OCI-LY7 (cell line): ENCODE data around the gene DNAJC8. TPM values are rescaled to one million over a fixed set of nuclear protein-coding genes. Genes with fewer than 3 reads are reported as not detected.

Source experiments
- BruUV-seq: library from RNA; stranded (reverse); fragments of 400-500 nt; replicated peaks from 2 replicates; lab custom pipeline; 2021; lab: Mats Ljungman, UMichigan
- CTCF ChIA-PET: fragments of 300-600 bp; sonication (Branson Sonifier 250); formaldehyde crosslinking; loops from one replicate; lab custom pipeline; 2022; ENCODE audit warnings: antibody characterized with exemption; ENCODE audit not compliant: unreplicated experiment; lab: Charles Lee
- POLR2A ChIA-PET: fragments of 300-600 bp; sonication (Branson Sonifier 250); formaldehyde crosslinking; loops from one replicate; lab custom pipeline; 2022; ENCODE audit warnings: antibody characterized with exemption; lab: Charles Lee
- DNase-seq: peaks from one replicate; pipeline ENCODE4 v3.0.0-alpha.2; 2015; ENCODE audit warnings: low spot score
- H2AFZ ChIP-seq: fragments of 200-600 bp; sonication (generic), shearing (Covaris generic); 2 replicates; pipeline ENCODE4 v1.6.1; 2014; ENCODE audit warnings: mild to moderate bottlenecking, antibody characterized with exemption, low read length, moderate library complexity
- H3K27ac ChIP-seq: fragments of 200-600 bp; sonication (generic); 2 replicates; pipeline ENCODE4 v1.5.1; 2014; ENCODE audit warnings: mixed run types, low read depth, mild to moderate bottlenecking, moderate library complexity, low read length, inconsistent platforms; ENCODE audit not compliant: poor library complexity, severe bottlenecking
- H3K36me3 ChIP-seq: fragments of 200-600 bp; sonication (generic); 2 replicates; pipeline ENCODE4 v1.6.1; 2014; ENCODE audit warnings: mild to moderate bottlenecking, antibody characterized with exemption, low read length, moderate library complexity, mixed read lengths; ENCODE audit not compliant: insufficient read depth
- H3K4me1 ChIP-seq: fragments of 200-600 bp; sonication (generic); 2 replicates; pipeline ENCODE4 v1.5.1; 2014; ENCODE audit warnings: mild to moderate bottlenecking, low read length; ENCODE audit not compliant: insufficient read depth, poor library complexity, severe bottlenecking
- H3K4me2 ChIP-seq: fragments of 200-600 bp; sonication (generic); 2 replicates; pipeline ENCODE4 v1.6.1; 2014; ENCODE audit warnings: mild to moderate bottlenecking, low read length
- H3K4me3 ChIP-seq: fragments of 200-600 bp; sonication (generic); 2 replicates; pipeline ENCODE4 v1.5.1; 2014; ENCODE audit warnings: mild to moderate bottlenecking, low read depth, low read length; ENCODE audit not compliant: poor library complexity, severe bottlenecking
- H3K79me2 ChIP-seq: fragments of 200-600 bp; sonication (generic); 2 replicates; pipeline ENCODE4 v1.6.1; 2016; ENCODE audit warnings: low read depth, mild to moderate bottlenecking, low read length, moderate library complexity, mixed read lengths; ENCODE audit not compliant: insufficient read depth
- H3K9me2 ChIP-seq: fragments of 200-600 bp; sonication (generic); 2 replicates; pipeline ENCODE4 v1.6.1; 2016; ENCODE audit warnings: mild to moderate bottlenecking, low read length, mixed read lengths; ENCODE audit not compliant: insufficient read depth
- H3K9me3 ChIP-seq: fragments of 200-600 bp; sonication (generic); 2 replicates; pipeline ENCODE4 v1.6.1; 2014; ENCODE audit warnings: mild to moderate bottlenecking, mixed run types, low read length, mixed read lengths
- H4K20me1 ChIP-seq: fragments of 200-600 bp; sonication (generic); 2 replicates; pipeline ENCODE4 v1.6.1; 2014; ENCODE audit warnings: mild to moderate bottlenecking, antibody characterized with exemption, low read length, moderate library complexity, mixed read lengths; ENCODE audit not compliant: insufficient read depth
- CTCF ChIP-seq: fragments of 200-600 bp; sonication (generic); conservative IDR thresholded peaks from 2 replicates; pipeline ENCODE4 v1.5.1; 2014; ENCODE audit warnings: mild to moderate bottlenecking, antibody characterized with exemption, low read length, moderate library complexity, mixed read lengths
- EZH2phosphoT487 ChIP-seq: fragments of 200-600 bp; sonication (generic); IDR thresholded peaks from 2 replicates; pipeline ENCODE4 v1.6.1; 2018; ENCODE audit warnings: low read depth, borderline replicate concordance, mild to moderate bottlenecking, mixed run types, antibody characterized with exemption, low read length, moderate library complexity, mixed read lengths
- intact Hi-C: fragments of 100-400 bp; cut with micrococcal nuclease; formaldehyde crosslinking; loops from one replicate; pipeline ENCODE4 v1.10.0; 2022; ENCODE audit not compliant: unreplicated experiment
- total RNA-seq, 2 experiments: library from RNA; depleted of rRNA in 1 of 2; stranded (reverse); fragments of >200 nt in 1 of 2; shearing (Covaris generic) in 1 of 2; gene quantifications; 2 replicates each; pipeline ENCODE4 v1.2.3, GENCODE V29; 2014 to 2022

Gene DNAJC8
- total RNA-seq, 2 experiments from 2014 or later: 71.1 to 121 TPM

GRCh38 chr1:28175955-28176485, 56.8 kb downstream of the DNAJC8 start:
- Histone ChIP-seq H3K79me2 (peaks cover 43% of the 10 kb centered on the region), H3K27ac (peak overlapping the region; percentile 97), H2AFZ (no peak overlapping the region; the same call in 1 of the 2 replicates), H3K36me3 (peaks cover 10% of the 10 kb centered on the region; the same call in 1 of the 2 replicates), H3K4me2 (peak overlapping the region; percentile 98), H3K4me3 (peak overlapping the region; percentile 77), H3K9me3 (no peaks in the 10 kb centered on the region), H4K20me1 (no peaks in the 10 kb centered on the region), H3K9me2 (no peaks in the 10 kb centered on the region), H3K4me1 (peaks cover 81% of the 10 kb centered on the region)
- BruUV-seq: TSS peak; percentile 57
- TF ChIP-seq EZH2phosphoT487 (no peak), CTCF (no peak)
- intact Hi-C loops: loop anchor here (1.0 kb wide), 3 partner anchors 29 to 85 kb away; no protein-coding TSS in a partner anchor
- DNase-seq: peak; percentile 18
- POLR2A ChIA-PET: interaction anchor here (0.6 to 4.6 kb wide), 9 partner anchors 28 to 140 kb away, joined by 3 to 32 read pairs (median 4); partner anchors contain the start of gene EYA3
- CTCF ChIA-PET: interaction anchor here (0.6 to 1.5 kb wide), 6 partner anchors 11 to 85 kb away, joined by 3 to 18 read pairs (median 9); no protein-coding TSS in a partner anchor

- TF ChIP-seq EZH2phosphoT487 (no peak), CTCF (no peak)
- H3K4me2 ChIP-seq: peak overlapping the region; percentile 98
- H3K27ac ChIP-seq: peak overlapping the region; percentile 97
- H3K4me1 ChIP-seq: peaks cover 84% of the 10 kb centered on the region
- ChIA-PET CTCF (no interaction called here), POLR2A (interaction anchor here (0.6 to 4.6 kb wide), 7 partner anchors 9 to 88 kb away, joined by 3 to 32 read pairs (median 7); partner anchors contain the start of gene EYA3)
- no peaks in the 10 kb centered on the region for H4K20me1 ChIP-seq
- no TSS peak for BruUV-seq
- no peak for DNase-seq
- H3K9me2 ChIP-seq: no peaks in the 10 kb centered on the region
- intact Hi-C loops: no loop called here
- H2AFZ ChIP-seq: no peak overlapping the region
- peak overlapping the region; percentile 77 for H3K4me3 ChIP-seq
- peaks cover 63% of the 10 kb centered on the region for H3K79me2 ChIP-seq
- H3K9me3 ChIP-seq: no peaks in the 10 kb centered on the region
- peaks cover 25% of the 10 kb centered on the region for H3K36me3 ChIP-seq
Observed at GRCh38 chr1:28173980-28174297, 58.9 kb downstream of the DNAJC8 start.
